K562 (cell line): ENCODE measurements around the gene COL4A2. TPM values are rescaled to one million over a fixed set of nuclear protein-coding genes. Genes with fewer than 3 reads are reported as not detected.
A peak's percentile ranks its signal among the peaks of the same experiment; 100 is the strongest.

Source experiments
- ATAC-seq: fragments of 200-7000 bp; cut with Tn5 transposase; 3 replicates; pipeline ENCODE4 v1.9.1; 2020; ENCODE audit warnings: moderate library complexity
- BruUV-seq: library from RNA; stranded (reverse); fragments of 400-500 nt; replicated peaks from 2 replicates; lab custom pipeline; 2021; lab: Mats Ljungman, UMichigan
- CTCF ChIA-PET: fragments of 300-600 bp; formaldehyde crosslinking; extraction: SDS; loops from one replicate; lab custom pipeline; 2021; ENCODE audit warnings: low intra/inter-chr PET ratio; lab: Yijun Ruan, JAX
- POLR2A ChIA-PET: fragments of 300-600, 350-650 bp; sonication (Branson Sonifier 250); formaldehyde crosslinking; extraction: SDS; loops from one replicate; lab custom pipeline; 2021; ENCODE audit warnings: antibody characterized with exemption, inconsistent platforms; lab: Yijun Ruan, JAX
- DNase-seq, 4 experiments: peaks; one replicate each; pipeline versions ENCODE4 v3.0.0 to v3.0.0-alpha.2; 2011 to 2018; ENCODE audit warnings: low spot score in 3 of 4, mixed read lengths in 3 of 4; ENCODE audit errors: extremely low read depth in 1 of 4
- FAIRE-seq: peaks from 2 replicates; lab custom pipeline; 2011; peaks lifted over from hg19 to GRCh38; lab: Jason Lieb, UNC
- H2AFZ ChIP-seq: 2 replicates; pipeline ENCODE4 v1.6.0; 2011; ENCODE audit warnings: low read depth, low read length, control low read depth, inconsistent platforms
- H3K27ac ChIP-seq: fragments of 200-600 bp; 3 replicates; pipeline ENCODE4 v1.8.0; 2011; ENCODE audit warnings: low read depth, mild to moderate bottlenecking, control low read depth, inconsistent platforms, low read length, moderate library complexity, mixed read lengths; ENCODE audit errors: extremely low read depth
- H3K27me3 ChIP-seq, 2 experiments: fragments of 300-600 bp in 1 of 2; 2 replicates in 1 of 2; 3 replicates in 1 of 2; pipeline versions ENCODE4 v1.6.0 to v1.8.0; 2011; ENCODE audit warnings: inconsistent platforms in 2 of 2, low read length in 2 of 2, mild to moderate bottlenecking in 1 of 2, mixed read lengths in 1 of 2, moderate library complexity in 1 of 2; ENCODE audit not compliant: control insufficient read depth in 2 of 2, insufficient read depth in 2 of 2
- H3K36me3 ChIP-seq: fragments of 300-600 bp; 3 replicates; pipeline ENCODE4 v1.8.0; 2011; ENCODE audit warnings: mild to moderate bottlenecking, low read length, inconsistent platforms; ENCODE audit not compliant: control insufficient read depth, insufficient read depth
- H3K4me1 ChIP-seq, 2 experiments: fragments of 200-600 bp in 1 of 2; replicated peaks in 1 of 2; 2 replicates in 1 of 2; 3 replicates in 1 of 2; pipeline versions ENCODE4 v1.5.1 to v1.8.0; 2011; ENCODE audit warnings: inconsistent platforms in 2 of 2, low read length in 2 of 2, mild to moderate bottlenecking in 1 of 2, mixed read lengths in 1 of 2, moderate library complexity in 1 of 2; ENCODE audit not compliant: control insufficient read depth in 2 of 2, insufficient read depth in 2 of 2
- H3K4me2 ChIP-seq: 2 replicates; pipeline ENCODE4 v1.6.1; 2011; ENCODE audit warnings: low read length, control low read depth, inconsistent platforms, mixed read lengths; ENCODE audit not compliant: insufficient read depth
- H3K4me3 ChIP-seq: fragments of 200-600 bp; sonication (generic), shearing (Covaris generic); 2 replicates; pipeline ENCODE4 v1.5.1; 2016; ENCODE audit warnings: control low read depth, inconsistent platforms
- H3K79me2 ChIP-seq: fragments of 200-600 bp; 3 replicates; pipeline ENCODE4 v1.8.0; 2011; ENCODE audit warnings: low read length, inconsistent platforms; ENCODE audit not compliant: control insufficient read depth, insufficient read depth
- H3K9ac ChIP-seq, 2 experiments: 2 replicates each; pipeline versions ENCODE4 v1.6.0 to v1.6.1; 2011; ENCODE audit warnings: low read depth in 2 of 2, low read length in 2 of 2, control low read depth in 1 of 2, inconsistent platforms in 1 of 2, mild to moderate bottlenecking in 1 of 2, mixed read lengths in 1 of 2; ENCODE audit not compliant: insufficient read depth in 1 of 2
- H3K9me1 ChIP-seq: one replicate; pipeline ENCODE4 v1.6.0; 2011; ENCODE audit warnings: inconsistent platforms, mild to moderate bottlenecking, low read length, moderate library complexity; ENCODE audit not compliant: control insufficient read depth, insufficient read depth
- H3K9me3 ChIP-seq: replicated peaks from 2 replicates; pipeline ENCODE4 v1.5.1; 2011; ENCODE audit warnings: low read depth, low read length, inconsistent platforms; ENCODE audit not compliant: control insufficient read depth, insufficient read depth
- H4K20me1 ChIP-seq: replicated peaks from 2 replicates; pipeline ENCODE4 v1.6.1; 2011; ENCODE audit warnings: low read length, inconsistent platforms, mixed read lengths; ENCODE audit not compliant: control insufficient read depth, insufficient read depth
- CREBBP ChIP-seq: IDR thresholded peaks from one replicate; pipeline ENCODE4 v1.6.1; 2012; ENCODE audit warnings: low read depth, mild to moderate bottlenecking, control low read depth, inconsistent platforms, low read length
- MAFG ChIP-seq: fragments of 450-650 bp; conservative IDR thresholded peaks from 2 replicates; pipeline ENCODE4 v1.6.1; 2016; ENCODE audit warnings: missing genetic modification characterization, missing compliant biosample characterization
- MCM3 ChIP-seq: fragments of 450-650 bp; IDR thresholded peaks from 2 replicates; pipeline ENCODE4 v1.6.1; 2016
- NFIC ChIP-seq: fragments of 450-650 bp; IDR thresholded peaks from 2 replicates; pipeline ENCODE4 v1.6.1; 2017; ENCODE audit warnings: mild to moderate bottlenecking, inconsistent platforms
- RFX7 ChIP-seq: fragments of 250-450 bp; sonication (Bioruptor Pico); IDR thresholded peaks from 2 replicates; pipeline ENCODE4 v1.5.1; 2021; ENCODE audit warnings: mild to moderate bottlenecking
- YBX1 ChIP-seq: fragments of 450-650 bp; IDR thresholded peaks from 2 replicates; pipeline ENCODE4 v1.7.1; 2016; ENCODE audit warnings: mild to moderate bottlenecking
- ZNF75A ChIP-seq: fragments of 450-650 bp; formaldehyde crosslinking; IDR thresholded peaks from 2 replicates; pipeline ENCODE4 v1.4.0; 2020; ENCODE audit warnings: mild to moderate bottlenecking
- ZNF785 ChIP-seq: fragments of 250-450 bp; sonication (Bioruptor Pico); IDR thresholded peaks from 2 replicates; pipeline ENCODE4 v1.4.0; 2020; ENCODE audit warnings: mild to moderate bottlenecking
- WGBS: fragments of 100-300 bp; shearing (Covaris generic); methylation state at CpG from one replicate; pipeline ENCODE4 v1.1.6; 2016; ENCODE audit warnings: low coverage, mixed read lengths; ENCODE audit not compliant: insufficient coverage; ENCODE audit errors: missing lambda C conversion rate; 5-methylcytosine and 5-hydroxymethylcytosine counted together
- in situ Hi-C: fragments of 300-500 bp; cut with MboI; formaldehyde crosslinking; loops from 4 replicates; pipeline ENCODE4 v1.15.0; 2018; ENCODE audit warnings: inconsistent platforms, mixed read lengths
- intact Hi-C: fragments of 100-400 bp; cut with micrococcal nuclease; formaldehyde crosslinking; loops from 2 replicates; pipeline ENCODE4 v1.14.2; 2022
- polyA plus RNA-seq, 8 experiments: library from polyadenylated mRNA; depleted of rRNA in 4 of 8; stranded (reverse) in 5 of 8; unstranded in 3 of 8; fragments of >200 nt; fragmentation: Nextera tagmentation in 2 of 8; fragmentation: Illumina TruSeq in 1 of 8; extraction: Ambion mirVana in 2 of 8; extraction: Trizol in 1 of 8; gene quantifications; 2 replicates each; pipeline versions ENCODE4 v1.2.1 to v1.2.3, GENCODE V29; 2011 to 2014; ENCODE audit warnings: inconsistent platforms in 1 of 8, missing spikeins in 1 of 8
- total RNA-seq, 7 experiments: library from RNA; depleted of rRNA in 6 of 7; stranded (reverse); fragments of >200 nt in 6 of 7; fragmentation: Illumina TruSeq in 2 of 7; extraction: Trizol in 2 of 7; gene quantifications; 2 replicates each; pipeline versions ENCODE4 v1.2.1 to v1.2.3, GENCODE V29; 2011 to 2021; ENCODE audit warnings: low replicate concordance in 1 of 7
- TF ChIP-seq, protein P1 (sequence below): sonication (generic); formaldehyde crosslinking; IDR thresholded peaks from 2 replicates; pipeline ENCODE4 v1.8.0; 2022; ENCODE audit warnings: mild to moderate bottlenecking, missing genetic modification reagents
- TF ChIP-seq, protein P2 (sequence below): IDR thresholded peaks from 3 replicates; pipeline ENCODE4 v1.6.1; 2011; ENCODE audit warnings: borderline replicate concordance, mild to moderate bottlenecking; ENCODE audit not compliant: insufficient read length, insufficient read depth
- TF ChIP-seq, protein P3 (sequence below), 2 experiments: fragments of 200-800 bp in 1 of 2; sonication (Bioruptor generic) in 1 of 2; sonication (generic) in 1 of 2; formaldehyde crosslinking in 1 of 2; IDR thresholded peaks in 1 of 2; conservative IDR thresholded peaks in 1 of 2; 2 replicates each; pipeline versions ENCODE4 v1.5.0 to v1.6.1; 2016 to 2020; ENCODE audit warnings: missing compliant biosample characterization in 1 of 2, missing genetic modification characterization in 1 of 2, missing genetic modification reagents in 1 of 2

Gene COL4A2
- total and polyA plus RNA-seq, 9 of the 15 experiments (the other 6 are each of a cell fraction or from before 2014, with no cell fraction given): 0.13 to 15.2 (median 8.1) TPM

DNA sequence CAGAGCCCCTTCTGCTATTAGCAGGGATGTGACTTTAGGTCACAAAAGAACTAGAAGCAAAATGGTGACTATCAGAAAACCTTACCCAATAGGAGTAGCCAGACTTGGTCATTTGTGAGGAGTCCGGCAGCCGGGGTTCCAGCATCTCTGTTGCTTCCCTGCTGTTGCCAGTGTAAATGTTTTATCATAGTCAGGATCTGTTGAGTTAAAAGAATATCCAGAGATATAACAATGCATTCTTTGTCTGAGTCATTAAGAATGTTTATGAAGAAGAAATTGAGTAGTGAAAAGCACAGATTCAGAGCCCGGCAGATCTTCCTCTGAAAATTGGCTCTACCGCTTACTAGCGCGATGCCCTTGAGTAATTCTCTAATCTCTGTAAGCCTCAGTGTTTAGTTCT lies 84.2 kb downstream of the COL4A2 start:
- WGBS: 6% methylated on average over 6 of the region's 6 CpGs
- H2AFZ ChIP-seq: no peak overlapping the region
- H3K4me2 ChIP-seq: no peak overlapping the region
- no peaks in the 10 kb centered on the region for H3K9me1 ChIP-seq
- no peak overlapping the region for H3K4me3 ChIP-seq
- no peak overlapping the region for H3K9ac ChIP-seq
- H4K20me1 ChIP-seq: no peaks in the 10 kb centered on the region
- intact Hi-C loops (no loop called here), in situ Hi-C loops (no loop called here)
- POLR2A ChIA-PET: no interaction called here
- ATAC-seq: no peak
- no peak for FAIRE-seq
- no peaks in the 10 kb centered on the region for H3K79me2 ChIP-seq
- DNase-seq: no peak
- peaks cover 7 to 40% of the 10 kb centered on the region in 2 experiments for H3K27me3 ChIP-seq
- no peaks in the 10 kb centered on the region for H3K36me3 ChIP-seq
- no TSS peak for BruUV-seq
- no peak for TF ChIP-seq RFX7
- CTCF ChIA-PET: no interaction called here
- H3K4me1 ChIP-seq: no peaks in the 10 kb centered on the region
- no peaks in the 10 kb centered on the region for H3K9me3 ChIP-seq
- H3K27ac ChIP-seq: no peak overlapping the region

DNA sequence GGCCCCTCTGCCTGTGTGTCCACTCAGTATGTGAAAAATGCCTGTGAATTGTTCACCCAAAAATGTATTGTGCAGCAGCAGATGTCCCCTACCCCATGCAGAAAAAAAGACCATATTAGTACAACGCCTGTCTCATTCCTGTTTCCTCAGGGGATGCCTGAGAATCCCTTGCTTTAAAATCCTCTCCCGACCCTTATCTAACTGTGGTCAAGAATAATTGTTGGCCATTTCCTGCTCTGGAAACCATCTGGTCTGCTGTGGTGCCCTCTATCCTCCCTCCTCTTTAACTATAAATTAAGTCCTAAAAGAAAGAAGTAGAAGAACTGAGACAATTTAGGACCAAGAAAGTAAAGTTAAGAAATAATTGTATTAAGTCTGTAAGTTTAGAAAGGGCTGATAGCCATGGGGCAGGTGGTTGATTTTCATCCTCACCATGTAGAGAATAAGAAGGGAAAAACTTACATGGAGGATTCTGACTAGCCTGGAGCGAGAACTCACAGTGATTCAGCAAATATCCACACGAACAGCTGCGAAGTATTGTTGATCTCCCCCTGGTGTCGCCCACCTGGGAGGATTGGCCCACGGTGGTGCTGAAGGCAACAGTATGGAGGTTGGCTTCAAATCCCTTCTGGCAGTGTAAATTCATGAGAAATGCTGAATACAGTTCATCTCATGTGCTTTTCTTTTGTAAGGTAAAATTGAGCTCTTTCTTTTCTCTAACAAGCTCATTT lies 85.6 kb downstream of the COL4A2 start:
- Histone ChIP-seq H2AFZ (no peak overlapping the region), H4K20me1 (no peaks in the 10 kb centered on the region), H3K79me2 (no peaks in the 10 kb centered on the region), H3K27ac (no peak overlapping the region), H3K9me1 (no peaks in the 10 kb centered on the region), H3K4me1 (no peaks in the 10 kb centered on the region), H3K4me3 (no peak overlapping the region), H3K4me2 (no peak overlapping the region), H3K36me3 (no peaks in the 10 kb centered on the region), H3K27me3 (peaks cover 7 to 31% of the 10 kb centered on the region in 2 experiments), H3K9ac (no peak overlapping the region), H3K9me3 (no peaks in the 10 kb centered on the region)
- no peak for DNase-seq
- ChIA-PET POLR2A (interaction anchor here (0.6 kb wide), 1 partner anchor 19 kb away, joined by 4 read pairs; no protein-coding TSS in a partner anchor), CTCF (no interaction called here)
- intact Hi-C loops: no loop called here
- BruUV-seq: no TSS peak
- in situ Hi-C loops: no loop called here
- FAIRE-seq: no peak
- no peak for ATAC-seq
- WGBS: 2% methylated on average over 7 of the region's 7 CpGs
- TF ChIP-seq MAFG (tag) (0 out of 2 replicates have a peak, but pooled peaks have one; percentile 13), YBX1 (no peak), ZNF785 (CRISPR knock-in tag) (no peak), ZNF75A (CRISPR knock-in tag) (no peak), CREBBP (no peak), MCM3 (no peak), NFIC (no peak)
- TF ChIP-seq, protein P1, sequence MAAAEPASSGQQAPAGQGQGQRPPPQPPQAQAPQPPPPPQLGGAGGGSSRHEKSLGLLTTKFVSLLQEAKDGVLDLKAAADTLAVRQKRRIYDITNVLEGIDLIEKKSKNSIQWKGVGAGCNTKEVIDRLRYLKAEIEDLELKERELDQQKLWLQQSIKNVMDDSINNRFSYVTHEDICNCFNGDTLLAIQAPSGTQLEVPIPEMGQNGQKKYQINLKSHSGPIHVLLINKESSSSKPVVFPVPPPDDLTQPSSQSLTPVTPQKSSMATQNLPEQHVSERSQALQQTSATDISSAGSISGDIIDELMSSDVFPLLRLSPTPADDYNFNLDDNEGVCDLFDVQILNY (CRISPR knock-in tag): no peak
- TF ChIP-seq, protein P2, sequence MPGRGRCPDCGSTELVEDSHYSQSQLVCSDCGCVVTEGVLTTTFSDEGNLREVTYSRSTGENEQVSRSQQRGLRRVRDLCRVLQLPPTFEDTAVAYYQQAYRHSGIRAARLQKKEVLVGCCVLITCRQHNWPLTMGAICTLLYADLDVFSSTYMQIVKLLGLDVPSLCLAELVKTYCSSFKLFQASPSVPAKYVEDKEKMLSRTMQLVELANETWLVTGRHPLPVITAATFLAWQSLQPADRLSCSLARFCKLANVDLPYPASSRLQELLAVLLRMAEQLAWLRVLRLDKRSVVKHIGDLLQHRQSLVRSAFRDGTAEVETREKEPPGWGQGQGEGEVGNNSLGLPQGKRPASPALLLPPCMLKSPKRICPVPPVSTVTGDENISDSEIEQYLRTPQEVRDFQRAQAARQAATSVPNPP: no peak
- TF ChIP-seq, protein P3, sequence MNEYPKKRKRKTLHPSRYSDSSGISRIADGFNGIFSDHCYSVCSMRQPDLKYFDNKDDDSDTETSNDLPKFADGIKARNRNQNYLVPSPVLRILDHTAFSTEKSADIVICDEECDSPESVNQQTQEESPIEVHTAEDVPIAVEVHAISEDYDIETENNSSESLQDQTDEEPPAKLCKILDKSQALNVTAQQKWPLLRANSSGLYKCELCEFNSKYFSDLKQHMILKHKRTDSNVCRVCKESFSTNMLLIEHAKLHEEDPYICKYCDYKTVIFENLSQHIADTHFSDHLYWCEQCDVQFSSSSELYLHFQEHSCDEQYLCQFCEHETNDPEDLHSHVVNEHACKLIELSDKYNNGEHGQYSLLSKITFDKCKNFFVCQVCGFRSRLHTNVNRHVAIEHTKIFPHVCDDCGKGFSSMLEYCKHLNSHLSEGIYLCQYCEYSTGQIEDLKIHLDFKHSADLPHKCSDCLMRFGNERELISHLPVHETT (CRISPR knock-in tag; conservative IDR thresholded peaks at IDR 0.05 in 1 of 2, IDR thresholded peaks at IDR 0.05 in 1 of 2): no peak
